Activated naive CD4-positive, alpha-beta T cell treated with anti-CD3 and anti-CD28 coated beads, Interleukin-2, amount 10 ng/mL, durations not matched to agents 7 days and 5 days (primary cell): ENCODE measurements around the gene OR51D1.

ENCODE experiments used
- CTCF ChIA-PET: fragments of 350-600 bp; sonication (Branson Sonifier 250); formaldehyde crosslinking; loops from one replicate; lab custom pipeline; 2021; ENCODE audit warnings: antibody characterized with exemption; lab: Charles Lee
- DNase-seq: peaks from one replicate; pipeline ENCODE4 v3.0.0-alpha.2; 2020
- H3K27ac Mint-ChIP-seq: one replicate; pipeline ENCODE4 v1.8.0; 2021; ENCODE audit warnings: mild to moderate bottlenecking, moderate library complexity, mixed read lengths
- H3K27me3 Mint-ChIP-seq: one replicate; pipeline ENCODE4 v1.8.0; 2021; ENCODE audit warnings: mild to moderate bottlenecking, mixed read lengths
- H3K36me3 Mint-ChIP-seq: one replicate; pipeline ENCODE4 v1.8.0; 2021; ENCODE audit warnings: mixed read lengths
- H3K4me1 Mint-ChIP-seq: one replicate; pipeline ENCODE4 v1.8.0; 2021; ENCODE audit warnings: mixed read lengths
- H3K4me3 Mint-ChIP-seq: one replicate; pipeline ENCODE4 v1.8.0; 2021; ENCODE audit warnings: mild to moderate bottlenecking, moderate library complexity, mixed read lengths
- H3K9me3 Mint-ChIP-seq: one replicate; pipeline ENCODE4 v1.8.0; 2021; ENCODE audit warnings: mixed read lengths

The OR51D1 gene

GRCh38 chr11:4636962-4637661, at the start of gene OR51D1:
Gene OR51D1, plus strand, starts transcription at chr11:4637477. Its CDS starts 2,314 bp downstream, at chr11:4639791.
- H3K36me3 Mint-ChIP-seq, result no peaks in the 10 kb centered on the region
- CTCF ChIA-PET, result interaction anchor here (0.6 to 2.8 kb wide), 17 partner anchors 10 to 1479 kb away, joined by 3 to 34 read pairs (median 4); partner anchors contain the start of gene TRIM68
- H3K4me3 Mint-ChIP-seq, result no peak within 1 kb of the TSS
- no peaks in the 10 kb centered on the region for H3K9me3 Mint-ChIP-seq
- no peaks in the 10 kb centered on the region for H3K4me1 Mint-ChIP-seq
- DNase-seq, result peak; percentile 76
- H3K27ac Mint-ChIP-seq, result no peak within 1 kb of the TSS
- H3K27me3 Mint-ChIP-seq, result no peaks in the 10 kb centered on the region

- Mint-ChIP-seq H3K4me3 (no peak overlapping the region), H3K27me3 (no peaks in the 10 kb centered on the region), H3K27ac (no peak overlapping the region), H3K4me1 (no peaks in the 10 kb centered on the region), H3K9me3 (no peaks in the 10 kb centered on the region), H3K36me3 (no peaks in the 10 kb centered on the region)
- no peak for DNase-seq
- CTCF ChIA-PET, result no interaction called here
Measured at GRCh38 chr11:4589017-4589416, 48.3 kb upstream of the OR51D1 start.

- Mint-ChIP-seq H3K4me3 (no peak within 1 kb of the TSS), H3K27me3 (no peaks in the 10 kb centered on the region), H3K36me3 (peaks cover 5% of the 10 kb centered on the region), H3K9me3 (no peaks in the 10 kb centered on the region), H3K27ac (no peak within 1 kb of the TSS), H3K4me1 (no peaks in the 10 kb centered on the region)
- CTCF ChIA-PET, result interaction anchor here (1.1 kb wide), 1 partner anchor 20 kb away, joined by 3 read pairs; no protein-coding TSS in a partner anchor
- DNase-seq, result no peak
Measured at GRCh38 chr11:4593739-4594138, 43.5 kb upstream of the OR51D1 start, which contains the start of gene OR52I1. Gene OR52I1, plus strand, starts transcription at chr11:4594039. Its CDS starts 0 bp downstream, at chr11:4594039.

GRCh38 chr11:4605057-4605456, 32.2 kb upstream of the OR51D1 start:
- Mint-ChIP-seq H3K4me3 (no peak overlapping the region), H3K9me3 (no peaks in the 10 kb centered on the region), H3K27me3 (no peaks in the 10 kb centered on the region), H3K4me1 (peaks cover 34% of the 10 kb centered on the region), H3K36me3 (peaks cover 28% of the 10 kb centered on the region), H3K27ac (no peak overlapping the region)
- CTCF ChIA-PET, result interaction anchor here (1.2 to 1.7 kb wide), 2 partner anchors 32 to 418 kb away, joined by 3 to 7 read pairs; partner anchors contain the start of gene OR51D1
- DNase-seq, result no peak

GRCh38 chr11:4606231-4607015, 30.9 kb upstream of the OR51D1 start:
- Mint-ChIP-seq H3K36me3 (peaks cover 18% of the 10 kb centered on the region), H3K27me3 (no peaks in the 10 kb centered on the region), H3K9me3 (no peaks in the 10 kb centered on the region), H3K27ac (no peak overlapping the region), H3K4me1 (peaks cover 40% of the 10 kb centered on the region), H3K4me3 (peak overlapping the region; percentile 93)
- CTCF ChIA-PET, result interaction anchor here (0.7 to 1.9 kb wide), 3 partner anchors 18 to 419 kb away, joined by 3 to 4 read pairs (median 3); partner anchors contain the start of gene OR51D1
- no peak for DNase-seq

GRCh38 chr11:4607096-4607495, 30.2 kb upstream of the OR51D1 start:
- Mint-ChIP-seq H3K4me1 (peaks cover 40% of the 10 kb centered on the region), H3K36me3 (peaks cover 14% of the 10 kb centered on the region), H3K27ac (peak overlapping the region; percentile 94), H3K9me3 (no peaks in the 10 kb centered on the region), H3K27me3 (no peaks in the 10 kb centered on the region), H3K4me3 (peak overlapping the region; percentile 93)
- CTCF ChIA-PET, result interaction anchor here (1.9 kb wide), 1 partner anchor 420 kb away, joined by 4 read pairs; no protein-coding TSS in a partner anchor
- no peak for DNase-seq

- Mint-ChIP-seq H3K9me3 (no peaks in the 10 kb centered on the region), H3K27ac (peak within 1 kb of the TSS; percentile 94), H3K36me3 (peaks cover 12% of the 10 kb centered on the region), H3K4me3 (peak within 1 kb of the TSS; percentile 93), H3K27me3 (no peaks in the 10 kb centered on the region), H3K4me1 (peaks cover 40% of the 10 kb centered on the region)
- peak; percentile 97 for DNase-seq
- CTCF ChIA-PET, result interaction anchor here (0.7 to 1.9 kb wide), 4 partner anchors 19 to 426 kb away, joined by 3 to 6 read pairs (median 4); partner anchors contain the start of gene OR51D1
Measured at GRCh38 chr11:4607781-4608666, 29.3 kb upstream of the OR51D1 start, which contains the start of gene TRIM68. Gene TRIM68, minus strand, starts transcription at chr11:4608231. Its CDS starts 2,727 bp downstream, at chr11:4605504.

- Mint-ChIP-seq H3K36me3 (peaks cover 4% of the 10 kb centered on the region), H3K9me3 (no peaks in the 10 kb centered on the region), H3K27ac (peak overlapping the region; percentile 74), H3K27me3 (no peaks in the 10 kb centered on the region), H3K4me3 (peak overlapping the region; percentile 30), H3K4me1 (peaks cover 40% of the 10 kb centered on the region)
- peak; percentile 49 for DNase-seq
- CTCF ChIA-PET, result no interaction called here
Measured at GRCh38 chr11:4610258-4610935, 26.9 kb upstream of the OR51D1 start.

- Mint-ChIP-seq H3K27ac (no peak overlapping the region), H3K9me3 (no peaks in the 10 kb centered on the region), H3K4me3 (no peak overlapping the region), H3K36me3 (peaks cover under 1% of the 10 kb centered on the region), H3K27me3 (no peaks in the 10 kb centered on the region), H3K4me1 (peaks cover 29% of the 10 kb centered on the region)
- CTCF ChIA-PET, result interaction anchor here (1.3 to 2.7 kb wide), 2 partner anchors 15 to 24 kb away, joined by 5 to 10 read pairs; no protein-coding TSS in a partner anchor
- DNase-seq, result no peak
Measured at GRCh38 chr11:4611986-4612385, 25.3 kb upstream of the OR51D1 start.

GRCh38 chr11:4615856-4616444, 21.3 kb upstream of the OR51D1 start:
- Mint-ChIP-seq H3K9me3 (no peaks in the 10 kb centered on the region), H3K27ac (no peak overlapping the region), H3K27me3 (no peaks in the 10 kb centered on the region), H3K36me3 (no peaks in the 10 kb centered on the region), H3K4me3 (no peak overlapping the region), H3K4me1 (no peaks in the 10 kb centered on the region)
- DNase-seq, result no peak
- CTCF ChIA-PET, result interaction anchor here (1.3 kb wide), 1 partner anchor 10 kb away, joined by 3 read pairs; no protein-coding TSS in a partner anchor

- Mint-ChIP-seq H3K27ac (no peak overlapping the region), H3K4me1 (no peaks in the 10 kb centered on the region), H3K4me3 (no peak overlapping the region), H3K9me3 (no peaks in the 10 kb centered on the region), H3K36me3 (no peaks in the 10 kb centered on the region), H3K27me3 (no peaks in the 10 kb centered on the region)
- CTCF ChIA-PET, result no interaction called here
- no peak for DNase-seq
Measured at GRCh38 chr11:4619514-4619913, 17.8 kb upstream of the OR51D1 start.

- H3K4me3 Mint-ChIP-seq, result no peak overlapping the region
- DNase-seq, result peak; percentile 78
- H3K4me1 Mint-ChIP-seq, result no peaks in the 10 kb centered on the region
- H3K9me3 Mint-ChIP-seq, result peaks cover 4% of the 10 kb centered on the region
- no peaks in the 10 kb centered on the region for H3K36me3 Mint-ChIP-seq
- H3K27ac Mint-ChIP-seq, result no peak overlapping the region
- peaks cover 6% of the 10 kb centered on the region for H3K27me3 Mint-ChIP-seq
- CTCF ChIA-PET, result interaction anchor here (0.8 to 2.9 kb wide), 5 partner anchors 10 to 377 kb away, joined by 3 to 34 read pairs (median 5); partner anchors contain the start of gene OR51D1
Measured at GRCh38 chr11:4626207-4627099, 10.8 kb upstream of the OR51D1 start.
